GM19324 (cell line): ENCODE data around the gene LIFR.

Source experiments
- ATAC-seq: cut with Tn5 transposase; IDR thresholded peaks from one replicate; pipeline ENCODE4 v1.9.1; 2021; ENCODE audit warnings: mild to moderate bottlenecking, moderate library complexity; ENCODE audit not compliant: unreplicated experiment, low FRiP score

Gene LIFR

DNA sequence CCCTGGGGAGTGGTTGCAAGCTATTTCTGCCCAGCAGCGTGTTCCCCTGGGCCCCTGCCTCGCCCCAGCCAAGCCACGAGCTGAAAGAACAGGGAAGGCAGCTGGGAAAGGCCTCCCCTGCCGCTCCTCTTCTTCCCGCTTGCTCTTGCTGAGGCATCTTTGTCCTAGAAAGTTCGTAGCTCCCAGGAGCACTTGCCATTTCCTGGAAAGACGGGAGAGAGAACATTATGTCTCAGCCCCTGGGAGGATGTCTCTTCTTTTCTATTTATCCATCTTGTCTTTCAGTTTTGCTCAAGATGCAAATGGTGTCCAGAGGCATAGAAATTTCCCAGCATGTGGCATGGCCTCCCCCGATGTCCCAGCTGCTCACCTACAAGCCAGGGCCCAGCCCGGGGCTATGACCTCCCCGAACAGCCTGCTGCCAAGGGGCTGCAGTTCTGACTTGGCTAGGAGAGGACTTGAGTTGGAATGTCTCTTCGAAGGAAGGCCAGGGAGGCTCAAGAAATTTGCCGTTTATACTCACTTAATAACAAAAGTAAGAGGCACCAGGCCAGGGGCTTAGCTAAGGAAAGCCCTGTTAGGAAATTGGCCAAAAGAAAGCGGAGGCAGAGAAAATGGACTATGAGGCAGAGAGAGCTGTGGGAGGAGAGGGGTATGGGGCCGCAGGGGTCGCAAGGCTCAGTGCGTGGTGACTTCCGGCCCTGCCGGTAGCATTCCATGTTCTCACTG, 87.3 kb downstream of the LIFR start:
- ATAC-seq: no peak

DNA sequence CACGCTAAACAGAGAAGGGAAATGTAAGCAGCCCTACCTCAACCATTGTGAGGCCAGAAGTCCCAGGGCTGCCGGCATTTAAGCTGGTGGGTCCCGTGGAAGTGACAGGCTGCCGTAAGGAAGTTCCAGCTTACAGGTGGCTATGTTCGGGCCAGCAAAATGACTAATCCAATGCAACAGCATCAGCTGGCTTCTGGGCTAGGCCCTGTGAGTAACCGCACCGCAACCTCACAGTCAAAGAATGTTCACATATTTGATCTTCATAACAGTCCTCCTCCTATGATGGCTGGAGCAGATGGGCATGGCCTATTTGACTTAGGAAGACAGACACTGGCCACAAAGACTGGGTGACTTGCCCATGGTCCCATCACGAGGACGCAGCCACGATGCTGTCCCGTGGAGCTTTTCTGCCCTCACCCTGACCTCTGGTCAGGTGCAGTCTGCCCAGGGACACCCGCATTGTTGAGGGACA, 88.2 kb downstream of the LIFR start:
- ATAC-seq: no peak

DNA sequence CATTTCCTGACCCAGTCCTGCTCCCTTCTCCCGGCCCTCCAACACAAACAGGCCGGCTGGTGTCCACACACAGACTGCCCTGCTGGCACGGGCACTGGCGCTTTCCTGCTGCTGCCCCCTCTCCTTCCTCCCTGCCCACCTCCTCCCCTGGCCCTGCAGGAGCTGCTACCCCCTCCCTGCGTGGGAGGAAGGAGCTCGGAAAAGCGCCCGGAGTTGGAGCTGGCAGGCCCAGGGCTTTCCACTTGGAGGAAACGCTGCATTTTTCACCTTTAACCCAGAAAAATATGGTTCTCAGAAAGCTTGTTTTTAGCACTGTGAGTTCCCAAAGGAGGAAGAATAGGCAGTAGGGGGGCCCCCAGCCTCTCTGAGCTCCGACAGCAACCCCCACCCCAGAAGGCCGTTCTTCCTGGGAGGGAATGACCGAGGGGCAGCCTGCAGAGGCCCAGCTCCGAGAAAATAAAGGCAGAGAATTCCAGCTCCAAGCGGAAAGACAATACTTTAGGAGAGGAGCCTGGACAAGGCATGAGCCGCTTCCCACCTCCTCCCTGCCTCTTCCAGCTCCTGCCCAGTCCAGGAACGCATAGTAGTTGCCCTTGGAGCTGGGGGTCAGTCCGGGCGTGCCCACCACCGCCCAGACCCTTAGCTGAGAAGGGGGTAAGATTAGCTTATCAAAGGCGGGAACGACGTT, 88.9 kb downstream of the LIFR start:
- no peak for ATAC-seq

DNA sequence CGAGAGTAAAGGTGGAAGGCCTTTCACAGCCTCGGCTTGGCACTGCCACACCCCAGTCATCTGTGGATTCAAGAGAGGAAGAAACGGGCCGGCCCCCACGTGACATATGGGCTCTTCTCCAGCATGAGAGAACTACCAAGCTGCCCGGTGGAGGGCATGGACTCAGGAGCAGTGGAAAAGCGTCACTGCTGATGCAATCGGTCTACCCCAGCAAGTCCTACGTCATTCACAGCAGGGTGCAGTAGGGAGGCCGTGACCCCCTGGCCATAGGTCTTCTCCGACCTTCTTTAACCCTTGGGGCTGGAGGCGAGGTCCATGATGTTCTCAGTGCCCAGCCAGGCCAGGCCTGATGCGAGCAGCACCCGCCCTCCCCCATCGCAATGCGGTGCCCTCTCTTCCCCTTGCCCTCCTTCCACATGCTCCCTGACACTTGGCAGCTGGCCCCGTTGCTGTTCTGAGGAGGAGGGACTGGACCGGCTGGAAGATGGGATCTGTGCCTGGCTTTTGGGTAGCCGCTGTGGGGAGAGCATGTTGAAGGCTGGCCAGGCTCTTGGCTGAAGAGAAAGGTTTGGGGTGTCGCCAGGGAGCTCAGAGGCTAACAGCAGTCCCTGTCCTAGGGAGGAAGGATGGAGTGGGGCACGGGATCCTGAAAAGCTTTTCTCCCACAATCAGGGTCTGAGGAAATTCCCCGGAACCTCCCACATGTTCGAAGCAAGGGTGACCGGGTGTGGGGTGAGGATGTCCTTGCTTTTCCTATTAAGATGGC, 89.8 kb downstream of the LIFR start:
- ATAC-seq: no peak

DNA sequence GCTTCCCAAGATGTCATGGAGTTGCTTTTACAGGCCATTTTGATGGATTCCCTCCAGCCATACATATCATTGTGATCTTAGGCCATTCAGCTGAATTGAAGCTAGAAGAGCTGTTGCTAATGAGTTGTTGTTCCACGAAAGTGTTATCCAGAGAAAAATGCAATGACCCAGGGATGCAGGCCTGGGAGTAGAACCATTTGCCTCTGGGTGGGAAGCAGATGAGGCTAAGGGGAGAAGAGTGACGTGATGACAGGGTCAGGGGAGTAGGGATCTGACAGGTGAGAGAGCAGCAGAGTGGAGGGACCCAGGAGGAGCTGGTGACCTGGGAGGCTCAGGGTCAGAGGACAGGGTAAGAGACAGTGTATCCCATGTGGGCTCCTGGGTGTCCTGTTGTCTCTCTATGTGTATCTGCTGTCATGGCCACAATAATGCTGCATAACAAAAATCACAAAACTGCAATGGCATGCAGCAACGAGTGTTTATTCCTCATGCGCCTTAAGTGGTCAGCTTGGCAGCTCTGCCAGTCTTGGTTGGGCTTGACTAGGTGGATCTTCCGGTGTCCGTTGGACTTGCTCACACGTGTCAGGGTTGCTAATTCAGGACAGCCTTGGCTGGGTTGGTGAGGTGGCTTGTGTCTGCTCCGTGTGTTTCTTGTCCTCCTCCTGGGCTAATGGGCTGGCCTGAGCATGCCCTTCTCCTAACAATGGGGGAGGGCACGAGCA, 90.6 kb downstream of the LIFR start:
- ATAC-seq: no peak

DNA sequence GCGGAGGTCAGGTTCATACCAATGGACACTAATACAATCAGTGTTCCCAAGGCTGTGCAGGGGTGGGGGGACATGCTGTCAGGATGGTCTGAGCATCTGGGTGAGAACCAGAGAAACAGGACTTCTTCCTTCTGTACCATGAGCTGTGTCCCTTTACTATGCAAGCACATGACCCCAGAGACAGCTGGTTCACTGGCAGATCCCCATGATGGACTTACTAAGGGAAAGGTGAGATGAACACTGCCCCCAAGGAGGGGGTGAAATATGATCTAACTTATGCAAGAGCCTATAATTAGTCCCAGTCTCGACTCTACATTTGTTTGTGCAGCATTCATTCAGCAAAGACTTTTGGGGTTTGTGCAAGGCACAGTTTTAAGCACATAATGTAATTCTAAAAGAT, 91.4 kb downstream of the LIFR start:
- ATAC-seq: no peak

DNA sequence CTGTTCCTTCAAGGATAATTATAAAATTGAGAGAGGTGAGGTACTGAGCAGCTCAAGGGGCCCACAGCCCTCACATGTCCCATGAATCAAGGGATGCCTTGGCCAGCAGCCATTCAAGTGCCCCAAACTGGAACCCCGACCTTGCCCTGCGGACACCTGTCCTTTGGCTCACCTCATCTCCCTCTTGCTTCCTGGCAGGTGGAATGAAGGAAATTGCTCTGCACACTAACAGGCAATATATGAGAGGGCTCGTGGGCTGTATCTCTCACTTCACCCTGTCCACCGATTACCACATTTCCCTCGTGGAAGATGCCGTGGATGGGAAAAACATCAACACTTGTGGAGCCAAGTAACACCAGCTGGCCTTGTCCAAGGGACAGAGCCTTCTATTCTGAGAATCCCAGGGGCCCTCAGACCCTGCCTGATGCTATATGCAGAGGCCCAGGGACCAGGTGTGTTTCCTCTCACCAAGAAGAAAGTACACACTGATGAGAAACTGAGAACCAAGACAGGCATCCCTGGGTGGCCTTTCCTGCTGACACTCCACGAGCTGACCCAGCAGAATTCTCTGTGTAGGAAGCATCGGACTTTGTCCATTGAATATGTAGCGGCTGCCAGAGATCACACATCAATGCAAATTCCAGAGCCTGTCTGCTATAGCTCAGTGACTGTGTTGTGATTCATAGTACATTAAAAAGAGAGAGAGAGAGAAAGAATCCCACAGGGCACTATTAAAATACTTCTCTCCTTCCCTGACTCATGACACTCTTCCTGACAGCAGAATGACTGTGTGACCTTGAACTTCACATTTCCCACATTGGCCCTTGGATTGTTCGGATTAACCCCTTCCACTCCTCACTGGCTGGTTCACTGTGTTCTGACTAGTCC, 92.6 kb downstream of the LIFR start:
- ATAC-seq: no peak

DNA sequence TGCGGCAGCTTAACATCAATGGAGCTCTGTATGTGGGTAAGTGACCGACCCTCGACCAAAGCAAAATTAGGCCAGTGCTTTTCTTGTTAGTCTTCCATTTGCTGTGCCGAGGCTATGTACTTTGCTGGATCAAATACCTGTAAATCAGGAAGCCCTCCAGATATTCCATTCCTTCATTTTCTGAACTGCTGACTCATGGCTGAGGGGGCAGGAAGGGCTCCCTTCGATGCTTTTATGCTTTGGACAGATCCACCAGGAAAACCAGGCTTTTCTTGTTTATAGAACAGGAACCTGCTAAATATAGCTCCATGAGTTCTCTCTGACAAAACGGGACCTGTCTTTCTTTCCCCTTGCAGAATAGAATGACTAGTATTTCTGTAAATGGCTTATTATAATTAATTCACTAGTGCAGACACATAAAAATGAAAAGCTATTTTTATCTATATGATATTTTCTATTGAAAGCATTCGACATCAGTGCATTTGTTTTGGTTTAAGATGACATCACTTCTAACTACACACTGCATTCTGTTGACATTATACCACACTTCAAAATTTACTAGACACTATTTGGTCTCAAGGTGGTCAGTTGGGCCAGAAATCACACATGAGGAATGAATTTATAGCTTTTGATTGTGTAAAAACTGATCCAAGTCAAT, 93.3 kb downstream of the LIFR start:
- ATAC-seq: no peak

DNA sequence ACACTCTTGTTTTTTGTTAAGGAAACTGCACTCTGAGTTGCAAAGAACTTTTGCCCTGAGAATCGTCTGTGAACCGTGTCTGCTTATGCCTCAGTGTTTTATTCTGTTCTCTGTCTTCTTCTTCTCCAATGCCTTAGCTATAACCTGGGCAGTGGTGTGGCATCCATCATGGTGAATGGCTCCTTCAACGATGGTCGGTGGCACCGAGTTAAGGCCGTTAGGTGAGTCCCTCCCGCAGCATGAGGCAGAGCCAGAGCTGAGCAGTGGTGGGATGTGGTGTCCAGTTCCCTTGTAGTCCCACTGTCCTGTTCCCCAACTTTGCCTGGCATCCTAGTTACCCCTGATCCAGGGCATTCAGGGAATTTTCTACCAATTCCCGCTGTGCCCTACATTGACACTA, 98.3 kb downstream of the LIFR start:
- no peak for ATAC-seq

DNA sequence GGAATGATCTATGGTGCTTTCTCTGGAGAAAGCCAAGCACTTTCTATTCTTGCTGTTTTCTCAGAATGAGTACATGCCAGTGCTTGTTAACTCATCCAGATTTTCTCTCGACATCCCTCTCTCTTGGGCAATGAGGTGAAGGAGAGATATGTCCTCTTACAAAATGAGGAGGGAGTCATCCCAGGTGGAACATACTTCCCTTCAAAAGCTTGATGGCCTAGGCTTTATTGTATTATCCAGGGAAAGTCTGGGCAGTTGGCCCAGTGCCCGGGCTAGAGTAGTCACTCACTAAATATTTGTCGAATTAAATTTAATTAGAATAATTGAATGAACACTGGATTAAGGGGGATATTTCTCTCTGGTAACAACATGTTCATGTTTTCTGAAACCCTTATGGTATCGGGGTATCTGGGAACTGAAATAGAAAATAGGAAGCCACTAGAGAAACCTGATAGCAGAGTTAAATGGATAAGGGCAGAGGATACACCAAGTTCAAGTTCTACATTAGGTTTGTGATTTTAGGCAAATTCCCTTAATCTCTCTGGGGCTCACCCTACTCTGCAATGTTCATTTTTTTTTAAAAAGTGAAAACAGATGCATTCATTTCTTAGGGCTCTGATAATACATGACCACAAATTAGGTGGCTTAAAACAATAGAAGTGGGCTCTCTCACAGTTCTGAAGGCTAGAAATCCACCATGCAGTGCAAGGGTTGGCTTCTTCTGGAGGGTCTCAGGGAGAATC, 99.6 kb downstream of the LIFR start:
- ATAC-seq: no peak

DNA sequence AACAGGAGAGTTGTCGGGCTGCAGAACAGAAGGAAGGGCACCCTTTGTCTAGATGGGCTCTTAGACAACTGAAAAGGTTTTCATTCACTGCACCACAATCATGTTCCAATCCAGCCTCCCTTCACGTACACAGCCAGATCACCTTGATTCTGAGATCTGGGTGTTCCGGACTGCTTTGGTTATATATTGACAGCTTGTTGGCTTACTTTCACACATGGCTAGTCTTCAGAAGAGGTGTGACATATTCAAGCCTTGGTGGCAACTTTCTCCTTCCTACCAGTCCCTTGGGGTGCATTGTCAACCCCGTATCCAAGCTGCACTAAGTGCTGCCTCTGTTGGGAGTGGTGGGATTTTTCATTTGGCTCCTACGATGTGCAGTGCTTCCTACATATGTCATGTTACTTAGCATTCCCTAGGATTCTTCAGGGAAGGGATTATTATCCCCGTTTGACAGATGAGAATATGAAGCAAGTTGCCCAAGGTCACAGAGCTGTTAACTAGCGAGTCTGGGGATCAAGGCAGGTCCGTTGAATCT, 100.6 kb downstream of the LIFR start:
- ATAC-seq: peak; percentile 51

DNA sequence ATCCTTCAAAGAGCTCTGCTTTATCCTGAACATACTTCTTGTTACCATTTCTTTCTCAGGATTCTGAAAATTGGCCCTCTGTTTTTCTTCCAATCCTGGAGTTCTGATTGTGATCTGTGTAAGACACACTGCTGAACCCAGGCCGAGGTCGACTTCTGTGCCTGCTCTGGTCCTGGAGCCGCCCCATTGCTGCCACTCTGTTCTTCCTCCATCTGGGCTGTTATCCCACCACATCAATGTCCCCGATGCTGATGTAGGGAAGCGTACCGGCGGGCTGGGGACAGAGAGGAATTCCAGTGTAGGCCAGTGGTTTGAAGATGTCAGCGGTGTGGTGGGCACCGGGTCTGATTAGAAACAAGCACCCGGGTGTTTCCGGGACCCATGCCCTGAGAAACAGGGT, 102.5 kb downstream of the LIFR start:
- peak; percentile 6 for ATAC-seq

DNA sequence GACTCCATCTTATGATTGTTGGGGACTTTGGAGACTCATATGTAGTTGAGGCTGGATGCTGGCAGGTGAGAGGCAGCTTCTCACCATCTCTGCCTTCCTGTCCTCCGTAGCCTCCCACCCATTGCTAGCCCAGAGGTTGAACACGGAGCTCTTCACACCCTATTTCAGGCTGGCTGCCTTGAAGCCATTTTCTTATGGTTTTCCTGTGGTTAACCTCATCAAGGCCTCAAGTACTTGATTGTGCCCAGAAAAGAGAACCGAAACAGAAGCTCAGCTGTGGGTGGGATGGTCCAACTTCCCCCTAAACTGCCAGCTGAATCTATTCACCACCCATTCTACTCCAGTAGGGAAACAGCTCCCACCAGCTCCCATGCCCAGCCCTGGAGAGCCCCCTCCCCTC, 102.9 kb downstream of the LIFR start:
- ATAC-seq: peak; percentile 98

DNA sequence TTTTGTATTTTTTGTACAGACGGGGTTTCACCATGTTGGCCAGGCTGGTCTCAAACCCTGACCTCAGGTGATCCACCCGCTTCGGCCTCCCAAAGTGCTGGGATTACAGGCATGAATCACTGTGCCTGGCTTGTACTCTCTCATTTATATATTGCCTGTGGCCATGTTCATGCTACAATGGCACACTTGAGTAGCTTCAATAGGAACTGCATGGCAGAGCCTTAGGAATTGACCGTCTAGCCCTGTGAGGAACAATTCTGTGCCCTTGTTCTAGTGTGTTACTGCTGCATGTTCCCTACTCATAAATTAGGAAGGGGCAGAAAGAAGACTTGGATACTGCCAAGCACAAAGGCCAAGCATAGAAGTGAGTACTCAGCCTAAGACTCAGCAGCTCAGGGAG, 104.2 kb downstream of the LIFR start:
- ATAC-seq: no peak

DNA sequence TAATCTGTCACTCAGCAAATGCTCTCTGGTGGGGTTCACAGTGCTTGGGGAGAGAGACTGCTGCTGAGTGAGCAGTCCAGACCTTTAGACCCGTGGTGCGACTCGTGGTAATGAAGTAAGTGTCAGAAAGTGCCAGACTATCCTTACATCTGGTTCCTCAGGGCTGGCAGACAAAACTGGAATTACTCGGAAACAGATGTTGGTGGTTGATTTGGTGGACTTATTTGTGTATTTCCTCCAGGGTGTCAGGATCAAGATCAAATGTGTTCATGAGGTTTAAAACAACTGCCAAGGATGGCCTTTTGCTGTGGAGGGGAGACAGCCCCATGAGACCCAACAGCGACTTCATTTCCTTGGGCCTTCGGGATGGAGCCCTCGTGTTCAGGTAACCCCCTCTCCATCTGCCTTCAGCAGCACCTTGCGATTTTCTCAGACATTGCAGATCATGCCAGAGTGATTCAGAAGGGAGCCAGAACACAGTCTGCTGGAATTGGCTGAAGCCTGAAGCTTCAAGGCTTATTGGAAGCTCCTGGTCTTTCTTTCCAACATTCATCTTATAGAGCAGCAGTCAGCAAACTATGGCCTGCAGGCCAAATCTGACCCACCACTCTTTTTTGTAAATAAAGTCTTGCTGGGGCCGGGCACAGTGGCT, 105.2 kb downstream of the LIFR start:
- no peak for ATAC-seq

DNA sequence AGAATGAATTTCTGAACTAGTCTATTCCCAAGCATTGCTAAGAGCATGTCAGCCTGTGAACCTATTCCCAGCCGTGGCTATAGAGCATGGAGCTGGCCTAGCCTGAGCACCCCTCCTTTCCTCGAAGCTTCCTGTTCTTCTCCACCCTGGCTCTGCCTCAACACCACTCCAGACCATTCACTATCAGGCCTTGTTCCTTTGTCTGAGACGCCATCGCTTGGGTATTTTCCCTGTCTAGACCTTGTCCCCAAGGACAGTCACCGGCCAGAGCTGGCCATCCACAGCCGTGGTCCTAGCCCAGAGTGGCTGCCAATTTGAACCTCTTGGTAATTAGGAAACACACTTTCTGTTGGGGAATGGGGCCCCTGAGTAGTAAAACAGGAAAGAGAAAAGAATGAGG, 105.8 kb downstream of the LIFR start:
- ATAC-seq: no peak

DNA sequence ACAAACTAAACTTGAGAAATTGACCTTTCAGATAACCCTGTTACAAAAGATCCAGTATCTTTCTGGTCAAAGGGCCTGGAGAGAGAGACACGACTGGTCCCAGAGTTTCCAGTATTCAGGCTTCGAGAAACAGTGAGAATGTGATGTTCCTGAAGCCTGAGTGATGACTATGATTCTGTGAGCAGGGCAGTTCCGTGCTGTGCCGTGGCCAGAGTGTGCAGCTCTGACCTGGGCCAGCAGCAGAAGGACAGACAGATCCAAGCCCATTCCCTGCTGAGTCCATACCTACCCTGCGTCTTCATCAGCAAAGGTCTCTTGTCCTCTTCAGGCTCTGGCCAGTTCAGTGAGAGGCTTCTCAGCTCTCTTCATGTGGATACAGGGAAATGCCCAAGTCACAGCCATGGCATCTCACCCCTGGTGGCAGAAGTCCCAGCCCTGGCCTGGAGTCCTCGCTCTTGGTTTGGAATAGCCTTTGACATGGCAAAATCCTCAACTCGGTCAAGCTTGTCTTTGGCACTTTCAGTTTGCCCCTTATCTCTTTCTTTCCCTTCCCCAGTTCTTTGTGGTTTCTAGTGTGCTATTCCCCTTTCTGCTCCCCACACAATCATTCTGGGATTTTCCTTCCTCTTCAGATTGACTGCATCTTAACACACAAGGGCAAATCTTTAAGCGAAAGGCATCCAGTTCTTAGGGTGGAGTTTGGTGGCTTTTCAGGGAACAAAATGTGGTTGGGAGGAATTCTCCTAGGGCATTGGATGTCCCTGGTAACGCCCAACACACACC, 107.7 kb downstream of the LIFR start:
- ATAC-seq: no peak
